Measurements from ENCODE around the gene ALKBH5. TPM values are rescaled to one million over a fixed set of nuclear protein-coding genes. Genes with fewer than 3 reads are reported as not detected.

ALKBH5 gene
- polyA plus RNA-seq, 3 donors = 50.4 to 79.1 (median 78.9) TPM

- Histone ChIP-seq H3K4me3 (replicated peaks in 1 of 3; ENCODE audit: low read depth in 2 of 3, low read length in 3 of 3) (no peak overlapping the region), H4K20me1 (ENCODE audit: insufficient read depth, low read length) (peaks cover 3% of the 10 kb centered on the region), H3K9ac (ENCODE audit: insufficient read depth, low read length, poor library complexity, severe bottlenecking) (no peak overlapping the region), H3K27me3 (ENCODE audit: control insufficient read depth in 2 of 2, insufficient read depth in 2 of 2, low read length in 2 of 2) (no peaks in the 10 kb centered on the region), H3K4me2 (replicated peaks; ENCODE audit: extremely low read depth, low read length, poor library complexity, severe bottlenecking) (no peak overlapping the region), H2AFZ (ENCODE audit: insufficient read depth, low read depth, low read length, poor library complexity, severe bottlenecking) (no peak overlapping the region), H3K9me3 (replicated peaks in 1 of 2; ENCODE audit: control insufficient read depth in 1 of 2, insufficient read depth in 1 of 2, low read length in 2 of 2) (no peaks in the 10 kb centered on the region), H3K4me1 (ENCODE audit: control insufficient read depth in 1 of 2, insufficient read depth in 2 of 2, low read length in 2 of 2) (peaks cover 13 to 17% of the 10 kb centered on the region in 2 donors), H3K36me3 (replicated peaks in 1 of 2; ENCODE audit: control insufficient read depth in 1 of 2, insufficient read depth in 2 of 2, low read length in 2 of 2) (peaks cover 4 to 7% of the 10 kb centered on the region in 2 donors), H3K27ac (ENCODE audit: low read depth in 1 of 2, low read length in 2 of 2) (no peak overlapping the region), H3K79me2 (ENCODE audit: insufficient read depth, low read length) (no peaks in the 10 kb centered on the region)
- H3K27ac Mint-ChIP-seq = no peak overlapping the region
- no peak overlapping the region for H3K4me3 Mint-ChIP-seq
- H3K9me3 Mint-ChIP-seq = peaks cover 0 to 2% (median 0%) of the 10 kb centered on the region in 7 donors
- H3K36me3 Mint-ChIP-seq = peaks cover 6 to 11% of the 10 kb centered on the region in 2 donors
- intact Hi-C loops (cut with micrococcal nuclease) = no loop called here
- 95% methylated on average over 8 of the region's 10 CpGs for WGBS (ENCODE audit: insufficient coverage)
- no peak for DNase-seq
- peaks cover 23% of the 10 kb centered on the region for H3K4me1 Mint-ChIP-seq
- H3K27me3 Mint-ChIP-seq (ENCODE audit: low read depth in 3 of 3) = peaks cover 3 to 7% (median 5%) of the 10 kb centered on the region in 3 donors
- TF ChIP-seq CTCF (IDR thresholded peaks at IDR 0.05) = no peak
Observed at GRCh38 chr17:18228176-18228682, 44.6 kb downstream of the ALKBH5 start.

GRCh38 chr17:18229254-18229653, 45.6 kb downstream of the ALKBH5 start:
- H3K4me1 ChIP-seq (ENCODE audit: control insufficient read depth in 1 of 2, insufficient read depth in 2 of 2, low read length in 2 of 2) = peaks cover 13 to 17% of the 10 kb centered on the region in 2 donors
- Mint-ChIP-seq H3K27ac (no peak overlapping the region), H3K4me1 (peaks cover 23% of the 10 kb centered on the region), H3K4me3 (no peak overlapping the region), H3K27me3 (ENCODE audit: low read depth in 3 of 3) (peaks cover 3 to 7% (median 5%) of the 10 kb centered on the region in 3 donors), H3K36me3 (peaks cover 8 to 21% of the 10 kb centered on the region in 2 donors), H3K9me3 (peaks cover 0 to 2% (median 0%) of the 10 kb centered on the region in 7 donors)
- no peak for DNase-seq
- no peak overlapping the region for H3K4me3 ChIP-seq (replicated peaks in 1 of 3; ENCODE audit: low read depth in 2 of 3, low read length in 3 of 3)
- no peaks in the 10 kb centered on the region for H3K27me3 ChIP-seq (ENCODE audit: control insufficient read depth in 2 of 2, insufficient read depth in 2 of 2, low read length in 2 of 2)
- no peak overlapping the region for H3K4me2 ChIP-seq (replicated peaks; ENCODE audit: extremely low read depth, low read length, poor library complexity, severe bottlenecking)
- H3K27ac ChIP-seq (ENCODE audit: low read depth in 1 of 2, low read length in 2 of 2) = no peak overlapping the region
- no peak overlapping the region for H2AFZ ChIP-seq (ENCODE audit: insufficient read depth, low read depth, low read length, poor library complexity, severe bottlenecking)
- H3K9ac ChIP-seq (ENCODE audit: insufficient read depth, low read length, poor library complexity, severe bottlenecking) = no peak overlapping the region
- H3K79me2 ChIP-seq (ENCODE audit: insufficient read depth, low read length) = no peaks in the 10 kb centered on the region
- 96% methylated on average over 3 of the region's 4 CpGs for WGBS (ENCODE audit: insufficient coverage)
- no peaks in the 10 kb centered on the region for H3K9me3 ChIP-seq (replicated peaks in 1 of 2; ENCODE audit: control insufficient read depth in 1 of 2, insufficient read depth in 1 of 2, low read length in 2 of 2)
- intact Hi-C loops (cut with micrococcal nuclease) = no loop called here
- H3K36me3 ChIP-seq (replicated peaks in 1 of 2; ENCODE audit: control insufficient read depth in 1 of 2, insufficient read depth in 2 of 2, low read length in 2 of 2) = peaks cover 9 to 17% of the 10 kb centered on the region in 2 donors
- no peak for TF ChIP-seq CTCF (IDR thresholded peaks at IDR 0.05)
- peaks cover 3% of the 10 kb centered on the region for H4K20me1 ChIP-seq (ENCODE audit: insufficient read depth, low read length)

Data from CD14-positive monocyte (primary cell).